GM21576 (cell line): ENCODE data around the gene FAM107A.

ENCODE experiments used
- ATAC-seq: cut with Tn5 transposase; IDR thresholded peaks from one replicate; pipeline ENCODE4 v1.9.1; 2021; ENCODE audit warnings: mild to moderate bottlenecking, moderate library complexity; ENCODE audit not compliant: unreplicated experiment

Gene FAM107A

GRCh38 chr3:58577269-58577821, at the start of gene FAM107A:
Gene FAM107A, minus strand, starts transcription at chr3:58577391. Its CDS starts 7,531 bp downstream, at chr3:58569860.
- no peak for ATAC-seq

- ATAC-seq = no peak
These were observed 48.1 kb upstream of the FAM107A start for GRCh38 chr3:58625196-58625824.

GRCh38 chr3:58624550-58624949, 47.4 kb upstream of the FAM107A start:
- no peak for ATAC-seq

GRCh38 chr3:58623961-58624360, 46.8 kb upstream of the FAM107A start:
- ATAC-seq = no peak

- ATAC-seq = no peak
These were observed 46.3 kb upstream of the FAM107A start for GRCh38 chr3:58623478-58623877.

GRCh38 chr3:58622892-58623291, 45.7 kb upstream of the FAM107A start:
- ATAC-seq = no peak

GRCh38 chr3:58622436-58622835, 45.2 kb upstream of the FAM107A start:
- ATAC-seq = no peak

- no peak for ATAC-seq
These were observed 44.1 kb upstream of the FAM107A start for GRCh38 chr3:58621086-58621830.

- no peak for ATAC-seq
These were observed 43.2 kb upstream of the FAM107A start for GRCh38 chr3:58620421-58620820.

- ATAC-seq = no peak
These were observed 40.2 kb upstream of the FAM107A start for GRCh38 chr3:58617338-58617761.

GRCh38 chr3:58613236-58614132, 36.3 kb upstream of the FAM107A start:
- ATAC-seq = no peak

- no peak for ATAC-seq
These were observed 35.6 kb upstream of the FAM107A start for GRCh38 chr3:58612830-58613229.

- peak; percentile 58 for ATAC-seq
These were observed 32.8 kb upstream of the FAM107A start for GRCh38 chr3:58609990-58610389.

GRCh38 chr3:58608648-58609047, 31.5 kb upstream of the FAM107A start:
- no peak for ATAC-seq

- ATAC-seq = no peak
These were observed 30.6 kb upstream of the FAM107A start for GRCh38 chr3:58607816-58608215.

- ATAC-seq = no peak
These were observed 29.5 kb upstream of the FAM107A start for GRCh38 chr3:58606693-58607092.

- ATAC-seq = no peak
These were observed 26.8 kb upstream of the FAM107A start for GRCh38 chr3:58604031-58604430.

GRCh38 chr3:58603606-58604005, 26.4 kb upstream of the FAM107A start:
- no peak for ATAC-seq

- no peak for ATAC-seq
These were observed 20.6 kb upstream of the FAM107A start for GRCh38 chr3:58597770-58598310.

GRCh38 chr3:58596834-58597518, 19.8 kb upstream of the FAM107A start:
- ATAC-seq = no peak
